Measurements from ENCODE around the gene KCNN1. TPM values are rescaled to one million over a fixed set of nuclear protein-coding genes. Genes with fewer than 3 reads are reported as not detected.
"Not testable (repeated sequence)": the region's sequence is repeated elsewhere in the genome, so short reads cannot be mapped to it uniquely, and the experiment has no call there.

Gene KCNN1
- total and polyA plus RNA-seq, 2 donors = 0.27 to 1.3 TPM

DNA sequence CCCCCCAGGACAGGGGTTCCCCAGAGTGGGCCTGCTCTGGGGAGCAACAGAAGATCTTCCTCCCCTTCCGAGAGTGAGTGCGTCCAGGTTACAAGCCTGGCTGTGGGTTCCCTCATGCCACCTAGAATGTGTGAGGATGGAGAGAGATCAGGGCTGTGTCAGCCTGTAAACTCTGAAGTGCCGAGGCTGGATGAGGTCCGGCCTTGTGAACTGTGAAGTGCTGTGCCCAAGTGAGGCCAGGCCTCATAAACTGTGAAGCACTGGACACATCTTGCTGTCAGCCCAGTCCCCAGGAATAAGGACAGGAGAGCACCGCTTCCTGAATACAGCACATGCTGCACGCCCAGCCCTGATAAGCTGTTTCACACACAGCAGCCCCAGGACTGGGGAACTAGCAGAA is 7.6 kb downstream of the KCNN1 start:
- Histone ChIP-seq H3K4me1 (ENCODE audit: control insufficient read depth in 2 of 2, insufficient read depth in 2 of 2, low read length in 2 of 2) (no peaks in the 10 kb centered on the region), H3K27ac (ENCODE audit: low read depth in 1 of 2, low read length in 1 of 2) (no peak overlapping the region), H3K36me3 (ENCODE audit: control insufficient read depth in 2 of 2, insufficient read depth in 2 of 2, low read length in 1 of 2) (no peaks in the 10 kb centered on the region), H3K9me3 (ENCODE audit: control insufficient read depth in 2 of 2, insufficient read depth in 1 of 2, low read length in 1 of 2) (no peaks in the 10 kb centered on the region), H3K4me3 (ENCODE audit: low read length in 2 of 2) (no peak overlapping the region), H3K27me3 (ENCODE audit: control insufficient read depth in 2 of 2, insufficient read depth in 1 of 2, low read length in 1 of 2) (peaks cover 0 to 10% of the 10 kb centered on the region in 2 donors)
- 88% methylated on average over 6 of the region's 6 CpGs for WGBS
- no peak for DNase-seq (ENCODE audit: low read depth in 6 of 9, low spot score in 9 of 9)

DNA sequence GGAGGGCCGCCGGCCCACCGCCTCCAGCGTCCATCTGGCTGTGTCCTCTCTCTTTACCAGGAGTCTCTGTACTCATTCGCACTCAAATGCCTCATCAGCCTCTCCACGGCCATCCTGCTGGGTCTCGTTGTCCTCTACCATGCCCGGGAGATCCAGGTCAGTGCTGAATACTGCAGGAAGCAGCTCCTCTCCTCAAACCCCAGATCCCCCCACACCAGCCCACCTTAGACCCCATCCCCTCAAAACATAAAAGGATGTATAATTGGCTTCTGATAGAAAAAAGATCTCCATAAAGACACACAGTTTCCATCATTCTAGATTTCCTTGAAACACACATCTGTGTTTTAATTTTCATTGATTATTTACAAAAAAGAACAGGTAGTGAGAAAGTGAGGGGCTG is 8.1 kb downstream of the KCNN1 start:
- H3K27me3 ChIP-seq (ENCODE audit: control insufficient read depth in 2 of 2, insufficient read depth in 1 of 2, low read length in 1 of 2) = peaks cover 0 to 10% of the 10 kb centered on the region in 2 donors
- no peaks in the 10 kb centered on the region for H3K4me1 ChIP-seq (ENCODE audit: control insufficient read depth in 2 of 2, insufficient read depth in 2 of 2, low read length in 2 of 2)
- no peak overlapping the region for H3K4me3 ChIP-seq (ENCODE audit: low read length in 2 of 2)
- 98% methylated on average over 8 of the region's 8 CpGs for WGBS
- no peaks in the 10 kb centered on the region for H3K9me3 ChIP-seq (ENCODE audit: control insufficient read depth in 2 of 2, insufficient read depth in 1 of 2, low read length in 1 of 2)
- H3K27ac ChIP-seq (ENCODE audit: low read depth in 1 of 2, low read length in 1 of 2) = no peak overlapping the region
- DNase-seq (ENCODE audit: low read depth in 6 of 9, low spot score in 9 of 9) = no peak
- no peaks in the 10 kb centered on the region for H3K36me3 ChIP-seq (ENCODE audit: control insufficient read depth in 2 of 2, insufficient read depth in 2 of 2, low read length in 1 of 2)

DNA sequence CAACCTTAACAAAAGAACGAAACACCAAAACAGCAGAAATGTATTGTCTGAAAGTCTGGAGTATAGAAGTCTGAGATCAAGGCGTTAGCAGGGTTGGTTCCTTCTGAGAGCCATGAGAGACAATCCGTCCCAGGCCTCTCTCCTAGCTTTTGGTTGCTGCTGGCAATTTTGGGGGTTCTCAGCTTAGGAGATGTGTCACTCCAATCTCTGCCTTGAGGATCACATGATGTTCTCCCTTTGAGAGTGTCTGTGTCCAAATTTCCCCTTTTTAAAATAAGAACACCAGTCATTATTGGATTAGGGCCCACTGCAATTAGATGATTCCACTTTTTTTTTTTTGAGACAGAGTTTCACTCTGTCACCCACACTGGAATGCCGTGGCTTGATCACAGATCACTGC is 10.1 kb downstream of the KCNN1 start:
- Histone ChIP-seq H3K36me3 (ENCODE audit: control insufficient read depth in 2 of 2, insufficient read depth in 2 of 2, low read length in 1 of 2) (no peaks in the 10 kb centered on the region), H3K9me3 (ENCODE audit: control insufficient read depth in 2 of 2, insufficient read depth in 1 of 2, low read length in 1 of 2) (no peaks in the 10 kb centered on the region), H3K27me3 (ENCODE audit: control insufficient read depth in 2 of 2, insufficient read depth in 1 of 2, low read length in 1 of 2) (peaks cover 0 to 17% of the 10 kb centered on the region in 2 donors), H3K27ac (ENCODE audit: low read depth in 1 of 2, low read length in 1 of 2) (no peak overlapping the region), H3K4me3 (ENCODE audit: low read length in 2 of 2) (no peak overlapping the region), H3K4me1 (ENCODE audit: control insufficient read depth in 2 of 2, insufficient read depth in 2 of 2, low read length in 2 of 2) (no peaks in the 10 kb centered on the region)
- no peak for DNase-seq (ENCODE audit: low read depth in 6 of 9, low spot score in 9 of 9)
- WGBS = 91% methylated on average over 4 of the region's 4 CpGs

DNA sequence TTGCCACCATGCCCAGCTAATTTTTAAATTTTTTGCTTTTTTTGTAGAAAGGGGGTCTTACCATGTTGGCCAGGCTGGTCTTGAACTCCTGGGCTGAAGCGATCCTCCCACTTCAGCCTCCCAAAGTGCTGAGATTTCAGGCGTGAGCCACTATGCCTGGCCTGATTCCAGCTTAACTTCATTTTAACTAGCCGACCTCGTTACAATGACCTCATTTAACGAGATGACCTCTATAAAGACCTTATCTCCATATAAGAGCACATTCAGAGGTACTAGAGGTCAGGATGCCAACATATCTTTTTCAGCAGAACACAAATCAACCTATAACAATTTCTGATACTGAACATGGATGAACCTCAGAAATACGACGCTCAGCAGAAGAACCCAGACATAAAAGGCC is 10.6 kb downstream of the KCNN1 start:
- 95% methylated on average over 7 of the region's 7 CpGs for WGBS
- DNase-seq (ENCODE audit: low read depth in 6 of 9, low spot score in 9 of 9) = no peak
- Histone ChIP-seq H3K27ac (ENCODE audit: low read depth in 1 of 2, low read length in 1 of 2) (no peak overlapping the region), H3K4me3 (ENCODE audit: low read length in 2 of 2) (no peak overlapping the region), H3K4me1 (ENCODE audit: control insufficient read depth in 2 of 2, insufficient read depth in 2 of 2, low read length in 2 of 2) (no peaks in the 10 kb centered on the region), H3K9me3 (ENCODE audit: control insufficient read depth in 2 of 2, insufficient read depth in 1 of 2, low read length in 1 of 2) (no peaks in the 10 kb centered on the region), H3K27me3 (ENCODE audit: control insufficient read depth in 2 of 2, insufficient read depth in 1 of 2, low read length in 1 of 2) (peaks cover 0 to 20% of the 10 kb centered on the region in 2 donors), H3K36me3 (ENCODE audit: control insufficient read depth in 2 of 2, insufficient read depth in 2 of 2, low read length in 1 of 2) (no peaks in the 10 kb centered on the region)

DNA sequence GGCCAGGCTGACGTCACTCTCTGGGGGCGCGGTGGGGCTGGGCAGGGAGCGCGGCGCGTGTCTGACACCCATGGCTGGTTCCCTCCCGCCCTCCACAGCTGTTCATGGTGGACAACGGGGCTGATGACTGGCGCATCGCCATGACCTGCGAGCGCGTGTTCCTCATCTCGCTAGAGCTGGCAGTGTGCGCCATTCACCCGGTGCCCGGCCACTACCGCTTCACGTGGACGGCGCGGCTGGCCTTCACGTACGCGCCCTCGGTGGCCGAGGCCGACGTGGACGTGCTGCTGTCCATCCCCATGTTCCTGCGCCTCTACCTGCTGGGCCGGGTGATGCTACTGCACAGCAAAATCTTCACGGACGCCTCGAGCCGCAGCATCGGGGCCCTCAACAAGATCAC is 14.7 kb downstream of the KCNN1 start:
- H3K9me3 ChIP-seq (ENCODE audit: control insufficient read depth in 2 of 2, insufficient read depth in 1 of 2, low read length in 1 of 2) = no peaks in the 10 kb centered on the region
- H3K4me3 ChIP-seq (ENCODE audit: low read length in 2 of 2) = no peak overlapping the region
- no peaks in the 10 kb centered on the region for H3K4me1 ChIP-seq (ENCODE audit: control insufficient read depth in 2 of 2, insufficient read depth in 2 of 2, low read length in 2 of 2)
- H3K36me3 ChIP-seq (ENCODE audit: control insufficient read depth in 2 of 2, insufficient read depth in 2 of 2, low read length in 1 of 2) = no peaks in the 10 kb centered on the region
- WGBS = 96% methylated on average over 38 of the region's 38 CpGs
- H3K27ac ChIP-seq (ENCODE audit: low read depth in 1 of 2, low read length in 1 of 2) = no peak overlapping the region
- peaks cover 2 to 20% of the 10 kb centered on the region in 2 donors for H3K27me3 ChIP-seq (ENCODE audit: control insufficient read depth in 2 of 2, insufficient read depth in 1 of 2, low read length in 1 of 2)
- DNase-seq (ENCODE audit: low read depth in 6 of 9, low spot score in 9 of 9) = no peak

DNA sequence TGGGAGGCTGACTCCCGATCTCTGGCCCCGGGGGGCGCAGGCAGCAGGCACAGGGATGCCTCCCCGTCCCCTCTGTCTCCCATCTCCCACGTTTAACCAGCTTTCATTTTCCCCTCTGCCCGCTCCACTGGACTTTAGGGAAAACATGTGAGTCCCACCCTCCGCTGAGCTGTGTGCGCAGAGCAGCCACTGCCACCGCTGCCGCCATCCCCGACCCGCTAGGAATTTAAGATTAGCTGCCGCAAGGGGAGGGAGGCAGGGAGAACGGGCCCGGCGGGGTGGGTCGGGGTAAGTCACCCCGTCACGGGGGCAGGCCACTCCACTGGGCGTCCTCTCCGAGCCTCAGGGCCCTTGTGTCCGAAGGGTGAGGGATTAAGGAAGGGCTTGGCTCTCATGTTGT is 15.5 kb downstream of the KCNN1 start:
- H3K27me3 ChIP-seq (ENCODE audit: control insufficient read depth in 2 of 2, insufficient read depth in 1 of 2, low read length in 1 of 2) = peaks cover 2 to 20% of the 10 kb centered on the region in 2 donors
- no peak overlapping the region for H3K4me3 ChIP-seq (ENCODE audit: low read length in 2 of 2)
- no peaks in the 10 kb centered on the region for H3K36me3 ChIP-seq (ENCODE audit: control insufficient read depth in 2 of 2, insufficient read depth in 2 of 2, low read length in 1 of 2)
- no peak for DNase-seq (ENCODE audit: low read depth in 6 of 9, low spot score in 9 of 9)
- WGBS = 95% methylated on average over 22 of the region's 22 CpGs
- no peaks in the 10 kb centered on the region for H3K4me1 ChIP-seq (ENCODE audit: control insufficient read depth in 2 of 2, insufficient read depth in 2 of 2, low read length in 2 of 2)
- no peak overlapping the region for H3K27ac ChIP-seq (ENCODE audit: low read depth in 1 of 2, low read length in 1 of 2)
- H3K9me3 ChIP-seq (ENCODE audit: control insufficient read depth in 2 of 2, insufficient read depth in 1 of 2, low read length in 1 of 2) = no peaks in the 10 kb centered on the region

DNA sequence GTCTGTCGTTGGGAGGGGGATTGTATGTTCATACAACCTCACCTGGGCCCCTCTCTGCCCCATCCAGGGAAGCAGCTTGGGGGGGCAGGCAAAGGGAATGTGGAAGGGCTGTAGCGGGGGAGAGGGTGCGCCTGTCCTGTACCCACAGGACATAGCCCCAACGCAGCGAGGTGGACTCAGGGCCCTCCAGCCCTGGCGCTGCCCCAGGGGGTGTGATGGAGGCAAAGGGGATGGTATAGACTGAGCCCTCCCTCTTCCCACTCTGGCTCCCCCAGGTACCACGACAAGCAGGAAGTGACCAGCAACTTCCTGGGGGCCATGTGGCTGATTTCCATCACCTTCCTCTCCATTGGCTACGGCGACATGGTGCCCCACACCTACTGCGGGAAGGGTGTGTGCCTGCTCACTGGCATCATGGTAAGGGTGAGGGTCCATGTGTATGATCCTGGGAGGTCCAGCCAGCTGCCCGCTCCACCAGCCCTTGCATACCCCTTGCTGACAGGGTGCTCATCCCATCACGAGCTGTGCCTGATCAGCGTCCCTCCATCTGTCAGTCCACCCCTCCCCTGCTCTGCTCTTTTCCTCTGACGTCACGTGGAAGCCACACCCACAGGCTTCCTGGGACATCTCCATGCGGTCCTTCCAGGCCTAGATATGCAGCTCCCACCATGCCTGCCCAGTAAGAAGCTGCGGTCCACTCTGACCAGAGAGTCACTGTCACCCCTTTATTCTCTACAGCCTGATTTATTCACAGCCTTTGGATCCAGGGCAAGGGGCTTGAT is 18.3 kb downstream of the KCNN1 start:
- no peak for DNase-seq (ENCODE audit: low read depth in 6 of 9, low spot score in 9 of 9)
- H3K27ac ChIP-seq (ENCODE audit: low read depth in 1 of 2, low read length in 1 of 2) = no peak overlapping the region
- peaks cover 2 to 8% of the 10 kb centered on the region in 2 donors for H3K27me3 ChIP-seq (ENCODE audit: control insufficient read depth in 2 of 2, insufficient read depth in 1 of 2, low read length in 1 of 2)
- no peaks in the 10 kb centered on the region for H3K4me1 ChIP-seq (ENCODE audit: control insufficient read depth in 2 of 2, insufficient read depth in 2 of 2, low read length in 2 of 2)
- no peak overlapping the region for H3K4me3 ChIP-seq (ENCODE audit: low read length in 2 of 2)
- no peaks in the 10 kb centered on the region for H3K9me3 ChIP-seq (ENCODE audit: control insufficient read depth in 2 of 2, insufficient read depth in 1 of 2, low read length in 1 of 2)
- H3K36me3 ChIP-seq (ENCODE audit: control insufficient read depth in 2 of 2, insufficient read depth in 2 of 2, low read length in 1 of 2) = no peaks in the 10 kb centered on the region
- 86% methylated on average over 17 of the region's 17 CpGs for WGBS

DNA sequence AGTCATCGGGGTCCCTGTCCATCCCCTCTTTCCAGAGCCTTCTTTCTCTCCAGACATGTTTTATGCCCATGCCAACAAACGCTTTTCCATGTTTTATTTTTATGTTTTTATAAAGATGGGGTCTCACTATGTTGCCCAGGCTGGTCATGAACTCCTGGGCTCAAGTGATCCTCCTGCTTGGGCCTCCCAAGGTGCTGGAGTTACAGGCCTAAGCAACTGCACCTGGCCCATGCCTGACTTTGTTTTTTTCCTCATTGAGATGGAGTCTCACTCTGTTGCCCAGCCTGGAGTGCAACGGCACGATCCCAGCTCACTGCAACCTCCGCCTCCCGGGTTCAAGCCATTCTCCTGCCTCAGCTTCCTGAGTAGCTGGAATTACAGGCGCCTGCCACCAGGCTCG is 19.7 kb downstream of the KCNN1 start:
- not testable (repeated sequence) for H3K9me3 ChIP-seq (ENCODE audit: control insufficient read depth in 2 of 2, insufficient read depth in 1 of 2, low read length in 1 of 2); DNase-seq (ENCODE audit: low read depth in 6 of 9, low spot score in 9 of 9); H3K27ac ChIP-seq (ENCODE audit: low read depth in 1 of 2, low read length in 1 of 2); H3K4me1 ChIP-seq (ENCODE audit: control insufficient read depth in 2 of 2, insufficient read depth in 2 of 2, low read length in 2 of 2); H3K36me3 ChIP-seq (ENCODE audit: control insufficient read depth in 2 of 2, insufficient read depth in 2 of 2, low read length in 1 of 2); H3K27me3 ChIP-seq (ENCODE audit: control insufficient read depth in 2 of 2, insufficient read depth in 1 of 2, low read length in 1 of 2); H3K4me3 ChIP-seq (ENCODE audit: low read length in 2 of 2)
- WGBS = 94% methylated on average over 8 of the region's 8 CpGs

DNA sequence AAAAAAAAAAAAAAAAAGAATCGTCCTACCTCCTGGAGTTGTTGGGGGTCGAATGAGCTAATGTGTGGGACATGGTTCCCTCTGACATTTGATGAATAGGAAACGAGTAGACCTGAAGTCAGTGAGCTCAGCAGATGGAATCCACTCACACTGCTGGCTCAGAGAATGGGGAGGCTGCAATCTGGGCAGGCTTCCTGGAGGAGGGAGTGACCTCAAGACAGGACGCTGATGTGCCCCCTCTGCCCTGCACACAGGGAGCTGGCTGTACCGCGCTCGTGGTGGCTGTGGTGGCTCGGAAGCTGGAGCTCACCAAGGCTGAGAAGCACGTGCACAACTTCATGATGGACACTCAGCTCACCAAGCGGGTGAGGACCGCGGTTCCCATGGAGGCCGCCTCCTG is 21.3 kb downstream of the KCNN1 start:
- 93% methylated on average over 13 of the region's 13 CpGs for WGBS
- no peak for DNase-seq (ENCODE audit: low read depth in 6 of 9, low spot score in 9 of 9)

More for the DNA sequence above, 21.3 kb downstream of the KCNN1 start:
- no peak overlapping the region for H3K4me3 ChIP-seq (ENCODE audit: low read length in 2 of 2)
- H3K9me3 ChIP-seq (ENCODE audit: control insufficient read depth in 2 of 2, insufficient read depth in 1 of 2, low read length in 1 of 2) = no peaks in the 10 kb centered on the region
- H3K27me3 ChIP-seq (ENCODE audit: control insufficient read depth in 2 of 2, insufficient read depth in 1 of 2, low read length in 1 of 2) = peaks cover 0 to 2% of the 10 kb centered on the region in 2 donors
- H3K27ac ChIP-seq (ENCODE audit: low read depth in 1 of 2, low read length in 1 of 2) = no peak overlapping the region
- H3K4me1 ChIP-seq (ENCODE audit: control insufficient read depth in 2 of 2, insufficient read depth in 2 of 2, low read length in 2 of 2) = no peaks in the 10 kb centered on the region
- H3K36me3 ChIP-seq (ENCODE audit: control insufficient read depth in 2 of 2, insufficient read depth in 2 of 2, low read length in 1 of 2) = no peaks in the 10 kb centered on the region

All from thymus (tissue), 11 donors.